SJSA1 (cell line): Measurements from ENCODE around the gene CARS2. TPM values are rescaled to one million over a fixed set of nuclear protein-coding genes. Genes with fewer than 3 reads are reported as not detected.
"Not testable (repeated sequence)": the region's sequence is repeated elsewhere in the genome, so short reads cannot be mapped to it uniquely, and the experiment has no call there.

Source experiments
- DNase-seq, 2 experiments: peaks; one replicate each; pipeline ENCODE4 v3.0.0-alpha.2; 2015 to 2020; ENCODE audit warnings: low spot score in 2 of 2, low read depth in 1 of 2
- H3K27ac ChIP-seq: fragments of 250-450 bp; sonication (Bioruptor Pico); 2 replicates; pipeline ENCODE4 v1.5.1; 2020; ENCODE audit warnings: mild to moderate bottlenecking, moderate library complexity
- H3K27me3 ChIP-seq: fragments of 250-450 bp; sonication (Bioruptor Pico); replicated peaks from 2 replicates; pipeline ENCODE4 v1.5.1; 2020; ENCODE audit warnings: mild to moderate bottlenecking, moderate library complexity
- H3K36me3 ChIP-seq: fragments of 250-450 bp; sonication (Bioruptor Pico); 2 replicates; pipeline ENCODE4 v1.5.1; 2020; ENCODE audit warnings: mild to moderate bottlenecking
- H3K4me1 ChIP-seq: fragments of 250-450 bp; sonication (Bioruptor Pico); replicated peaks from 2 replicates; pipeline ENCODE4 v1.6.1; 2021; ENCODE audit warnings: mild to moderate bottlenecking
- H3K4me3 ChIP-seq: fragments of 250-450 bp; sonication (Bioruptor Pico); 2 replicates; pipeline ENCODE4 v1.5.1; 2020; ENCODE audit warnings: mild to moderate bottlenecking
- H3K9me3 ChIP-seq: fragments of 250-450 bp; sonication (Bioruptor Pico); replicated peaks from 2 replicates; pipeline ENCODE4 v1.5.1; 2020; ENCODE audit warnings: mild to moderate bottlenecking
- total RNA-seq: library from RNA; depleted of rRNA; stranded (reverse); fragments of >200 nt; shearing (Covaris generic); gene quantifications from 2 replicates; pipeline ENCODE4 v1.2.3, GENCODE V29; 2014

Gene CARS2
- total RNA-seq, 1 experiment from 2014 or later: 360 TPM

DNA sequence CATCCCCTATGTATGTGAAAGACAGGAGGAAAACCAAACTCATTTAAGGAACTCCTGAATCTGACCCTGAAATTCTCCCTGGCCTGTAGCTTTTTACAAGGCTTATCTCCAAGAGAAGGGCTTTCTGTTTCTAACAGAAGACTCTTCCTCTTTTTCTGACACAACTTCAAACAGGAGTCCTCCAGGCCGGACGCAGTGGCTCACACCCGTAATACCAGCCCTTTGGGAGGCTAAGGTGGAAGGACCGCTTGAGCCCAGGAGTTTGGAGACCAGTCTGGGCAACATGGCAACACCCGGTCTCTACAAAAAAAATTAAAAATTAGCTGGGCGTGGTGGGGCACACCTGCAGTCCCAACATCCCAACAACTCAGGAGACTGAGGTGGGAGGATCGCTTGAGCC is 41.9 kb downstream of the CARS2 start:
- H3K27me3 ChIP-seq: no peaks in the 10 kb centered on the region
- H3K4me1 ChIP-seq: no peaks in the 10 kb centered on the region
- H3K4me3 ChIP-seq: no peak overlapping the region
- H3K36me3 ChIP-seq: peaks cover 100% of the 10 kb centered on the region
- no peak overlapping the region for H3K27ac ChIP-seq
- peaks cover 21% of the 10 kb centered on the region for H3K9me3 ChIP-seq
- peak in 1 of 2 experiments; percentile 65 for DNase-seq

DNA sequence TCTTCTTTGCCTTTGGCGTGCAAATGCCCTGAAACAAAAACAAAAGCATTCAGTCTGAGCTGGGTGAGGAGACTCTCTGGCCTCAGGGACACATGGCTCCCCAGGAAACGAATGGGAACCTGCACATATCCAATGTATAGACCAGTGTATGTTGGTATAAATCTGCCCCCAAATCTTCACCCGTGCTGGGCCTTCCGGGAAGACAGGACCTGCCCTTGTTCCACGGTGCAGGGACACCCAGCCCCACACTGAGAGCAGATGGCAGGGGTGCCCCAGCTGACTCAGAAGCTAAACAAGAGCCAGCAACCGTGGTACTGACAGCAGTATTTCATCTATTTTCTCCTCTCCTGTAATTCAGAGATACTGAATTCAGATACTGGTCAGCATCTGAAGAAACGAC is 42.4 kb downstream of the CARS2 start:
- peak in 1 of 2 experiments; percentile 64 for DNase-seq
- H3K4me1 ChIP-seq: no peaks in the 10 kb centered on the region
- no peaks in the 10 kb centered on the region for H3K27me3 ChIP-seq
- H3K27ac ChIP-seq: no peak overlapping the region
- H3K9me3 ChIP-seq: peaks cover 27% of the 10 kb centered on the region
- H3K36me3 ChIP-seq: peaks cover 100% of the 10 kb centered on the region
- H3K4me3 ChIP-seq: no peak overlapping the region

DNA sequence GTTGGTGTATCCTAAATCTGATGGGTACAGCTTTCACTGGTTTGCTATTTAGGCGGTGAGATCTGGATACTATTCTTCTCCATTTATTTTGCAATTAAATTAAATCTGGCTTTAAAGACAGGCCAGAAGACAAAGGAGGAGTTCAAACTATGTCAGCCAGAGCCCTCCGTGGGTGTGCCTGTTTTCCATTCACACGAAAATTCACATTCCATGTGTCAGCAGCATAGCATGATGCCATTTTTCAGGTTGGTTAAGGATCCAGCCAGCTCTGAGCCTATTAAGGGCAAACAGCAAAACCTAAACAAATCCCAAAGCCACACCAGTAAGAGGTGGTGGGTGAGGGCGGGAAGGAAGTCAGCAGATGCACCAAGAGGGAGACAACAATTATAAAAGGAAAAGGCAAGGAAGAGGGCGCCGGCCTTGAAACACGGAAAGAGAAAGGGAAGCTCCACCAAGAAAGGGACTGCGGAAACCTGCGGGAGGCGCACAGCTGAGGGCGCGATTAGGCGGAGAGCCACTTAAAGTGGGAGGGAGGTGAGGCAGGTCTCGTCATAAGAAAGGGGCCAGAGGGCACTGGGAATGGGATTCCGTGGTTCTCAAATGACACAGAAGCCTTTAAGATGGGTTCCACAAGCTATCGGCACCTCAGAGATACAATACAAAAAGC is 43.0 kb downstream of the CARS2 start:
- no peak overlapping the region for H3K27ac ChIP-seq
- H3K9me3 ChIP-seq: peaks cover 27% of the 10 kb centered on the region
- H3K4me3 ChIP-seq: no peak overlapping the region
- H3K36me3 ChIP-seq: peaks cover 100% of the 10 kb centered on the region
- no peaks in the 10 kb centered on the region for H3K4me1 ChIP-seq
- H3K27me3 ChIP-seq: no peaks in the 10 kb centered on the region
- peak in 1 of 2 experiments; percentile 71 for DNase-seq

DNA sequence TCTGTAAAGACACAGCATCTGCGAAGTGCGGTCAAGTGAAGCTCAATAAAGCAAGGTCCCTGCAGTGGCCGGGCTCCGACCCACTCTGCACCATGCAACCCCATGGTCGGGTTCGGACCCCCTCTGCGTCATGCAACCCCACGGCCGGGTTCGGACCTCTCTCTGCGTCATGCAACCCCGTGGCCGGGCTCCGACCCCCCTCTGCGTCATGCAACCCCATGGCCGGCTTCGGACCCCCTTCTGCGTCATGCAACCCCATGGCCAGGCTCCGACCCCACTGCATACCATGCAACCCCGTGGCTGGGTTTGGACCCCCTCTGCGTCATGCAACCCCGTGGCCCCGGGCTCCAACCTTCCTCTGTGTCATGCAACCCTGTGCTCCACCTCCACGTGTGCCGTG is 43.8 kb downstream of the CARS2 start:
- Histone ChIP-seq H3K4me3 (no peak overlapping the region), H3K4me1 (no peaks in the 10 kb centered on the region), H3K27ac (no peak overlapping the region), H3K27me3 (no peaks in the 10 kb centered on the region), H3K36me3 (peaks cover 100% of the 10 kb centered on the region), H3K9me3 (peaks cover 27% of the 10 kb centered on the region)
- peak in 1 of 2 experiments; percentile 81 for DNase-seq

DNA sequence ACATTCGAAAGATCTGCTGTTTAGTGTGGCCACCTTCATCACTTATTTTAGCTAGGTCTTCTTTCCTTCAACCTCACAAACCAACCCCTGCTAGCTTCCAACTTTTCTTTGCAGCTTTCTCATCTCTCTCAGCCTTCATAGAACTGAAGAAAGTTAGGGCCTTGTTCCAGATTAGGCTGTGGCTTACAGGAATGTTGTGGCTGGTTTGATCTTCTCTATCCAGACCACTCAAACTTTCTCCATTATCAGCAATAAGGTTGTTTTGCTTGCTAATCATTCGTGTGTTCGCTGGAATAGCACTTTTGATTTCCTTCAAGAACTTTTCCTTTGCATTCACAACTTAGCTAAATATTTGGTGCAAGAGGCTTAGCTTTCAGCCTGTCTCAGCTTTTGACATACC is 44.7 kb downstream of the CARS2 start:
- Histone ChIP-seq H3K4me3 (no peak overlapping the region), H3K9me3 (peaks cover 27% of the 10 kb centered on the region), H3K36me3 (peaks cover 96% of the 10 kb centered on the region), H3K27me3 (no peaks in the 10 kb centered on the region), H3K27ac (no peak overlapping the region), H3K4me1 (no peaks in the 10 kb centered on the region)
- DNase-seq: peak in 1 of 2 experiments; percentile 40

DNA sequence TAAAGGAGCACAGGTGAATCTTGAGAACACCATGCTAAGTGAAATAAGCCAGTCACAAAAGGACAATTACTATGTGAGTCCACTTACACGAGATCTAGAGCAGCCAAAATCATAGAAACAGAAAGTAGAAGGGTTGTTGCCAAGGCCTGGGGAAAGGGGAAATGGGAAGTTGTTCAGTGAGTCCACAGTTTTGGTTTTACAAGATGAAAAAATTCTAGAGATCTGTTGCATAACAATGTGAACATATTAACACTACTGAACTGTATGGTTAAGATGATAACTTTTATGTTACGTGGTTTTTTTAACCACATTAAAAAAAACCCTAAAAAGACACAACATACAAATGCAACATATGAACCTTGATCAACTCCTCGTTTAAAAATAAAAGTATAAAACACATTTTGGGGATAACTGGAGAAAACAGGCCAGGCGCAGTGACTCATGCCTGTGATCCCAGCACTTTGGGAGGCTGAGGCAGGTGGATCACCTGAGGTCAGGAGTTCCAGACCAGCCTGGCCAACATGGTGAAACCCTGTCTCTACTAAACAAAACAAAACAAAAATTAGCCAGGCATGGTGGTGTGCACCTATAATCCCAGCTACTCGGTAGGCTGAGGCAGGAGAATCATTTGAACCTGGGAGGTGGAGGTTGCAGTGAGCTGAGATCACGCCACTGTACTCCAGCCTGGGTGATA is 47.6 kb downstream of the CARS2 start:
- DNase-seq: not testable (repeated sequence)

DNA sequence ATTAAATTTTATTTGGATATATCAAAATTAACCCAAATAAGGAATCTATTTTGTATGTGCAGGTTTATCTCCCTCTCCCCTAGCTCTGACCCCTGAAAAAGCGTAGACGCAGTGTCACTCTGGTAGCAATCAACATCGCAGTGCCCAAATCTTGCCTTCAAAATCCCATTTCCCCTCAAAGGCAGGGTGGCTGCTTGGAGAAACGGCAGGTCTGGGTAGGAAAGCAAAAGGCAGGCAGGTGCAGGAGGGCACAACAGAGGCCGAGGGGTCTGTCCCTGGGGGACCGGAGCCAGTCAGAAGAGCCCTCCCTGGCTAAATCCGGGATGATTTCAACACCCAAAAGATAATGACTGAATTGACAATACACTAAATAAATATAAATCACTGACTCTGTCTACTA is 48.7 kb downstream of the CARS2 start:
- Histone ChIP-seq H3K27me3 (no peaks in the 10 kb centered on the region), H3K4me3 (no peak overlapping the region), H3K4me1 (no peaks in the 10 kb centered on the region), H3K27ac (no peak overlapping the region), H3K36me3 (peaks cover 91% of the 10 kb centered on the region), H3K9me3 (peaks cover 27% of the 10 kb centered on the region)
- peak in 1 of 2 experiments; percentile 64 for DNase-seq

More for the DNA sequence above, 47.6 kb downstream of the CARS2 start:
- H3K4me1 ChIP-seq, H3K27me3 ChIP-seq, H3K4me3 ChIP-seq, H3K27ac ChIP-seq: not testable (repeated sequence)
- H3K36me3 ChIP-seq: peaks cover 93% of the 10 kb centered on the region
- peaks cover 27% of the 10 kb centered on the region for H3K9me3 ChIP-seq

DNA sequence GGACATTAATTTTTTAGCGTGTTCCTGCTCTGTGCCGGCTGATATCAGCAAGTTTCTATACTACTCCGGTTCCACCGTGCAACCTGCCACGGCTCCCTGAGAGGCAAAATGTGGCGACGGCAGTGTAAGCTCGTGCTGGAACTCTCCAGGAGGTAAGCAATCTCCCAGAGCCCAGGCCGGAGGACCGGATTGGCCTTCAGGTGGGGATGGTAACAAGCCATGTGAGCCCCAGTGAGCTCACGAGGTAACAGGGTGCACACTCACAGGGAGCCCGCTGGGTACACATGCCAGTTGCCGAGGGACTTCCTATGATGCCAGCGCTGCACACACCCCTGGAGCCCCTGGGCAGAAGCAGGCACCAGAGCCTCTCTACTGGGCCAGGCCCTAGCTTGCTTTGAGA is 52.1 kb downstream of the CARS2 start:
- no peak overlapping the region for H3K4me3 ChIP-seq
- DNase-seq: peak in 1 of 2 experiments; percentile 75
- H3K27me3 ChIP-seq: no peaks in the 10 kb centered on the region
- H3K36me3 ChIP-seq: peaks cover 90% of the 10 kb centered on the region
- H3K27ac ChIP-seq: no peak overlapping the region
- no peaks in the 10 kb centered on the region for H3K4me1 ChIP-seq
- H3K9me3 ChIP-seq: peaks cover 3% of the 10 kb centered on the region; the same call in 1 of the 2 replicates

DNA sequence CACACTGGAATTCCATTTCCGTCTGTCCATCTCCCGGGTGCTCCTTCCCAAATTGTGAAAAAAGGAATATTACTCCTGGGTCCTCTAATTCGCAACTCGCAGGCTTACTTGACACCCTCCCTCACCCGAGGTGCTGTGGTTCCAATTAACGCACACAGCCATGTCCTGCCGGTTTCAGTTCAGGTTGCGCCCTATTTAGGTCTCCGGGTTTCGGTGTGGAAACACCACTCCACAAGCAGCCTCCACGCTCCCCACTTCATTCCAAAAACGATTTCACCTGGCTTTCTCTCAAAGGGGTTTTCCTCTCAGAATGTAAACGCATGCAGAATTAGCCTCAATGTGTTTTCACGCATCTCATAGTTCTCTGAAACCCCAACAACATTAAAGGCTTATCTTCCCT is 52.6 kb downstream of the CARS2 start:
- H3K9me3 ChIP-seq: no peaks in the 10 kb centered on the region; the same call in 1 of the 2 replicates
- no peaks in the 10 kb centered on the region for H3K27me3 ChIP-seq

DNA sequence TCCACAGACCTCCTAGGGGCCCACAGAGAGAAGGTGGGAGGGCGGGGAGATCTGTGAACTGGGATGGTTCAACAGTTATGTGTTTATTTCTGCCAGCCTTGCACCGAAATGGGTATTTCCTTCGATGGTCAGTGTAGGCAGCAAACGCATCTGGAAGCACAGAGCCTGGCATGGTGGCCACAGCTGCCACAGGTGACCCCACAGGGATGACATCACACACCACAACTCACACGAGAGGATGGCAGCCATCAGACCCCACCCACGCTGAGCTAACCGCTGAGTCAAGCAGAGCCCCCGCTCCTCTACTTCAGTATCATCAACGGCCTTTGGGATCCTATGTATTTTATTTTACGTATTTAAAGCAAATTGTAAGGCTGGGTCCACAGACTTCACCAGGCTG is 53.2 kb downstream of the CARS2 start:
- no peak overlapping the region for H3K27ac ChIP-seq
- H3K9me3 ChIP-seq: no peaks in the 10 kb centered on the region
- H3K4me3 ChIP-seq: no peak overlapping the region
- H3K4me1 ChIP-seq: no peaks in the 10 kb centered on the region
- H3K27me3 ChIP-seq: no peaks in the 10 kb centered on the region
- peaks cover 88% of the 10 kb centered on the region for H3K36me3 ChIP-seq
- peak in 1 of 2 experiments; percentile 72 for DNase-seq

More for the DNA sequence above, 52.6 kb downstream of the CARS2 start:
- Histone ChIP-seq H3K4me3 (no peak overlapping the region), H3K27ac (no peak overlapping the region), H3K36me3 (peaks cover 90% of the 10 kb centered on the region), H3K4me1 (no peaks in the 10 kb centered on the region)
- DNase-seq: peak in 1 of 2 experiments; percentile 68

DNA sequence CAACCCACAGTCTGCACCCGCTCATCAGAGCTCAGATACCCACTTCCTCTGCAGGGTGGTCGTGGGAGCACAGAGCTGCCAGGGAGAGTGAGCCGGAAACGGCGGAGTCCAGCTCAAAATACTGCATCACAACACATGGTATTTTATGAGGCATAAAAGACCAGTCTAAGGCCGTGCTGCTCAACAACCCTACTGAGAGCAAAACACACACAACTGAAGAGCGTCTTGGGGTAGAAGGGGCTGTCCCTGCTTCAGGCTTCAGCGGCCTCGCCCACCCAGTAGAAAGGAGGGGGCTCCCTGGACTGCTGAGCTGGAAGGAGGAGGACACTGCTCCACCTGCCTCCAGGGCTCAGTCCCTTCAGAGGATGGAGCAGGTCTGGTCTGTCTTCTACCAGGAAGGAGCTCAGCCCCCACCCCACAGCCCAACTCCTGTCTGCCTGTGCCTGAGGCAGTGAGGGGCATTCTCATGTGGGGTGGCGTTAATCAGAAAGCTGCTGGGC is 53.6 kb downstream of the CARS2 start:
- Histone ChIP-seq H3K36me3 (peaks cover 88% of the 10 kb centered on the region), H3K4me3 (no peak overlapping the region)

DNA sequence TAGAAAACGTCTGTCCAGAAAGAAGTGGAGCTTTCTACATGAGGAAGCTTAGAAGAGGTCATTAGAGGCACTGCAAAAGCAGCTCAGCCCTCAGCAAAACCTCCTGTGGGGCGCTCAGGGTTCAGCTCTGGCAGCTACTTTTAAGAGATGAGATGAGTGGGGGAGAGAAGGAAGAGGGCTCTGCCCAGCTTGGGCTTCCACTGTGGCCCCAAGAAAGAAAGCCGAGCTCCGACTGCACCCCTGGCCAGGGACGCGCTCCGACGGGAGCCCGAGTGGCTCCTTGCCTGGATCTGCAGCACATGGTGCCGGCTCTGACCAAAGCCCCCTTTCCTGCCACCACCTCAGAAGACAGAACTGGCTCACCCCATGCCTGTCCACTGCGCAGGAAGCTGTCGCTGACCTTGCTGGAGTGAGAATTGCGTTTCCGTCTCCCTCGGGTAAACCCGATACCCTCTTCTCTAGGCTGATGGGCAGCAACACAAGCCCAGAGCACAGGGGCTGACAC is 54.1 kb downstream of the CARS2 start:
- no peaks in the 10 kb centered on the region for H3K27me3 ChIP-seq
- no peak overlapping the region for H3K4me3 ChIP-seq
- H3K27ac ChIP-seq: no peak overlapping the region
- no peaks in the 10 kb centered on the region for H3K4me1 ChIP-seq
- DNase-seq: peak in 1 of 2 experiments; percentile 71
- H3K36me3 ChIP-seq: peaks cover 90% of the 10 kb centered on the region
- no peaks in the 10 kb centered on the region for H3K9me3 ChIP-seq

More for the DNA sequence above, 53.6 kb downstream of the CARS2 start:
- DNase-seq: peak in 1 of 2 experiments; percentile 75
- Histone ChIP-seq H3K4me1 (no peaks in the 10 kb centered on the region), H3K27me3 (no peaks in the 10 kb centered on the region), H3K9me3 (no peaks in the 10 kb centered on the region), H3K27ac (no peak overlapping the region)

DNA sequence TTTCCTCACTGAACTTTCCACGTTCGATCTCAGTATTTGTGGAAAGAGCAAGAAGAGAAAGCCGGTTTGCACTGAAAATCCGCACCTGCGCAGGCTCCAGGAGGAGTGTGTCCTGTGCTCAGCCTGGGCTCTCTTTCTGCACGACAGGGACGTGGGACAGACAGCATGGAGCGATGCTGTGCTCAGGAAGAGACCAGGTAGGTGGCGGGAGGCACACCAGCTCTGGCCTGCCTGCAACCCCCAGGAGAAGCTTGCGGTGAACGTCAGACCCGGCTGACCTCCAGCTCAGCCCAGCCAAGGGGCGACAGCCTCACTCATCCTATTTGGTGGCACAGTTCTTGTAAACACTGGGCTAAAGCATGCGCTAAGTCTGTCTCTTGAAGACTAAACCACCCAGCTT is 54.6 kb downstream of the CARS2 start:
- no peaks in the 10 kb centered on the region for H3K4me1 ChIP-seq
- no peak overlapping the region for H3K4me3 ChIP-seq
- no peaks in the 10 kb centered on the region for H3K27me3 ChIP-seq
- H3K9me3 ChIP-seq: no peaks in the 10 kb centered on the region
- no peak overlapping the region for H3K27ac ChIP-seq
- H3K36me3 ChIP-seq: peaks cover 92% of the 10 kb centered on the region
- peak in 1 of 2 experiments; percentile 72 for DNase-seq

DNA sequence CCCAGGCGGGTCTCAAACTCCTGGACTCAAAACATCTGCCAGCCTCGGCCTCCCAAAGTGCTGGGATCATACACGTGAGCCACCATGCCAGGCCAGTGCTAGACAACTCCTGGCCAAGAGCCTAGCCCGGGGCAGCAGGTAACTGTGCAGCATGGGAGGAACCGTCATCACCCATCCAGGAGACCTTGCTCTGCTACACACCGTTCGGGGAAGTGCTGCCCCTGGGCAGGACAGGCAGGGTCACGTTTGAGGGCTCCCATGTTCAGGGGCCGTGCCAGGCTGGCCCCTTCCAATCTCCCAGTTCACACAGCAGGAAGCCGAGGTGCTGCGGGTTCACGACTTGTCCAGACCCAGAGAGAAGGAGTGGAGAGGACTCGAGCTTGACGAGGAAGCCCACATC is 55.5 kb downstream of the CARS2 start:
- Histone ChIP-seq H3K27ac (no peak overlapping the region), H3K4me3 (no peak overlapping the region), H3K27me3 (no peaks in the 10 kb centered on the region), H3K36me3 (peaks cover 92% of the 10 kb centered on the region), H3K9me3 (no peaks in the 10 kb centered on the region), H3K4me1 (no peaks in the 10 kb centered on the region)
- peak in 1 of 2 experiments; percentile 73 for DNase-seq
